ENCODE results near the gene LTB4R2. TPM values are rescaled to one million over a fixed set of nuclear protein-coding genes. Genes with fewer than 3 reads are reported as not detected.

Gene LTB4R2
- total and polyA plus RNA-seq, 4 donors = 1.4 to 3.6 (median 2.9) TPM

DNA sequence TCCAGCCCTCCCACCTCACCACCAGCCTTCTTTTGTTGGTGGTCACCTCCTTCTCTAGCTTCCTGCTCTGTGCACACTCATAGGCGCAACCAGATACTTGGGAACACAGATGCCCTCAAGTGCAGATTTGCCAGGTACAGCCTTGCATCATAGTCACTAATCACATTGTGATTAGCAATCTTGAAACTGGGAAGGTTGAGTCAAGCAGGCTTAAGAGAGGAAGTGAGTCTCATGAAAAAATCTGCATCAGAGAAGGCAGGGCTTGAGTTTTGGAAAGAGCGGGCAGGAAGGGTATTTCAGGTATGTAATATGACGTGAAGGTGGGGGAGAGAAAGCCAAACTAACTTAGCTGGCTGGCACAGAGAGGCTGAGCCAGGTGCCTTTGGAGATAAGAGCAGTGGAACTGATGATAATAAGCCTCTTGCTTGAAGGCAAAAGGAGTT lies 35.8 kb upstream of the LTB4R2 start:
- Histone ChIP-seq H3K9me3 (ENCODE audit: control insufficient read depth, insufficient read depth, low read length) (no peaks in the 10 kb centered on the region), H3K36me3 (ENCODE audit: control insufficient read depth, insufficient read depth, low read length) (peaks cover 10% of the 10 kb centered on the region), H3K27ac (ENCODE audit: low read depth, low read length) (no peak overlapping the region), H3K27me3 (ENCODE audit: control insufficient read depth, insufficient read depth, low read length) (no peaks in the 10 kb centered on the region), H3K4me3 (ENCODE audit: low read depth, low read length) (no peak overlapping the region), H3K4me1 (ENCODE audit: control insufficient read depth, insufficient read depth, low read length) (peaks cover 6% of the 10 kb centered on the region)
- WGBS (ENCODE audit: insufficient coverage) = 96% methylated on average over 3 of the region's 3 CpGs
- DNase-seq (ENCODE audit: low read depth in 4 of 6, low spot score in 6 of 6) = no peak

GRCh38 chr14:24277071-24277470 lies 32.9 kb upstream of the LTB4R2 start:
- Histone ChIP-seq H3K4me1 (ENCODE audit: control insufficient read depth, insufficient read depth, low read length) (no peaks in the 10 kb centered on the region), H3K4me3 (ENCODE audit: low read depth, low read length) (no peak overlapping the region), H3K27ac (ENCODE audit: low read depth, low read length) (no peak overlapping the region), H3K36me3 (ENCODE audit: control insufficient read depth, insufficient read depth, low read length) (no peaks in the 10 kb centered on the region), H3K9me3 (ENCODE audit: control insufficient read depth, insufficient read depth, low read length) (no peaks in the 10 kb centered on the region), H3K27me3 (ENCODE audit: control insufficient read depth, insufficient read depth, low read length) (no peaks in the 10 kb centered on the region)
- no peak for DNase-seq (ENCODE audit: low read depth in 4 of 6, low spot score in 6 of 6)
- 97% methylated on average over 6 of the region's 6 CpGs for WGBS (ENCODE audit: insufficient coverage)

GRCh38 chr14:24277606-24278321 lies 32.2 kb upstream of the LTB4R2 start:
- WGBS (ENCODE audit: insufficient coverage) = 92% methylated on average over 11 of the region's 11 CpGs
- no peak for DNase-seq (ENCODE audit: low read depth in 4 of 6, low spot score in 6 of 6)
- Histone ChIP-seq H3K27me3 (ENCODE audit: control insufficient read depth, insufficient read depth, low read length) (no peaks in the 10 kb centered on the region), H3K9me3 (ENCODE audit: control insufficient read depth, insufficient read depth, low read length) (no peaks in the 10 kb centered on the region), H3K27ac (ENCODE audit: low read depth, low read length) (no peak overlapping the region), H3K4me1 (ENCODE audit: control insufficient read depth, insufficient read depth, low read length) (no peaks in the 10 kb centered on the region), H3K36me3 (ENCODE audit: control insufficient read depth, insufficient read depth, low read length) (no peaks in the 10 kb centered on the region), H3K4me3 (ENCODE audit: low read depth, low read length) (no peak overlapping the region)

DNA sequence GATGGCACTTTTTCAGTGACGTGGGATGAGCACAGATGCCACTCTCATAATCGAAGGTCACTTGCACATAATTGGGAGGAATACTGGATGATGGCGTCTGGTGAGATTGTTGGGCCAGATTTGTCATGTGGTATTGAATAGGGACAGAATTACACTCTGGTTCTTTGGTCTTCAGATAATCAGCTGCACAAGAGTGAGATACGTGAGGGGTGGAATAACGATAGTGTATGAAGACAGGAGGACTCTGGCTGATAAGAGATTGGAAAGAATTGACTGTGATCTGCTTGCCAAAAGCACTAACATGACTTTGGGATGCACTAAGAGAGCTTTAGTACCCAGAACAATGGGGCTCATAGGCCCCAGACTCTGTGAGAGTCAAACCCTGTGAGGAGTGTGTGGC lies 31.5 kb upstream of the LTB4R2 start:
- no peak for DNase-seq (ENCODE audit: low read depth in 4 of 6, low spot score in 6 of 6)

GRCh38 chr14:24279301-24280186 lies 30.4 kb upstream of the LTB4R2 start:
- no peak overlapping the region for H3K4me3 ChIP-seq (ENCODE audit: low read depth, low read length)
- no peak overlapping the region for H3K27ac ChIP-seq (ENCODE audit: low read depth, low read length)
- H3K36me3 ChIP-seq (ENCODE audit: control insufficient read depth, insufficient read depth, low read length) = no peaks in the 10 kb centered on the region
- DNase-seq (ENCODE audit: low read depth in 4 of 6, low spot score in 6 of 6) = no peak
- H3K9me3 ChIP-seq (ENCODE audit: control insufficient read depth, insufficient read depth, low read length) = no peaks in the 10 kb centered on the region
- no peaks in the 10 kb centered on the region for H3K27me3 ChIP-seq (ENCODE audit: control insufficient read depth, insufficient read depth, low read length)
- no peaks in the 10 kb centered on the region for H3K4me1 ChIP-seq (ENCODE audit: control insufficient read depth, insufficient read depth, low read length)
- 72% methylated on average over 8 of the region's 11 CpGs for WGBS (ENCODE audit: insufficient coverage)

More for the DNA sequence above, 31.5 kb upstream of the LTB4R2 start:
- WGBS (ENCODE audit: insufficient coverage) = 95% methylated on average over 5 of the region's 5 CpGs
- Histone ChIP-seq H3K27ac (ENCODE audit: low read depth, low read length) (no peak overlapping the region), H3K4me1 (ENCODE audit: control insufficient read depth, insufficient read depth, low read length) (no peaks in the 10 kb centered on the region), H3K9me3 (ENCODE audit: control insufficient read depth, insufficient read depth, low read length) (no peaks in the 10 kb centered on the region), H3K27me3 (ENCODE audit: control insufficient read depth, insufficient read depth, low read length) (no peaks in the 10 kb centered on the region), H3K4me3 (ENCODE audit: low read depth, low read length) (no peak overlapping the region), H3K36me3 (ENCODE audit: control insufficient read depth, insufficient read depth, low read length) (no peaks in the 10 kb centered on the region)

- 97% methylated on average over 6 of the region's 6 CpGs for WGBS (ENCODE audit: insufficient coverage)
- Histone ChIP-seq H3K4me3 (ENCODE audit: low read depth, low read length) (no peak overlapping the region), H3K9me3 (ENCODE audit: control insufficient read depth, insufficient read depth, low read length) (no peaks in the 10 kb centered on the region), H3K4me1 (ENCODE audit: control insufficient read depth, insufficient read depth, low read length) (no peaks in the 10 kb centered on the region), H3K27me3 (ENCODE audit: control insufficient read depth, insufficient read depth, low read length) (no peaks in the 10 kb centered on the region), H3K36me3 (ENCODE audit: control insufficient read depth, insufficient read depth, low read length) (no peaks in the 10 kb centered on the region), H3K27ac (ENCODE audit: low read depth, low read length) (no peak overlapping the region)
- no peak for DNase-seq (ENCODE audit: low read depth in 4 of 6, low spot score in 6 of 6)
These were observed 29.0 kb upstream of the LTB4R2 start for GRCh38 chr14:24280797-24281460.

GRCh38 chr14:24281636-24282035 lies 28.3 kb upstream of the LTB4R2 start:
- Histone ChIP-seq H3K27ac (ENCODE audit: low read depth, low read length) (no peak overlapping the region), H3K36me3 (ENCODE audit: control insufficient read depth, insufficient read depth, low read length) (no peaks in the 10 kb centered on the region), H3K4me1 (ENCODE audit: control insufficient read depth, insufficient read depth, low read length) (no peaks in the 10 kb centered on the region), H3K4me3 (ENCODE audit: low read depth, low read length) (no peak overlapping the region), H3K27me3 (ENCODE audit: control insufficient read depth, insufficient read depth, low read length) (no peaks in the 10 kb centered on the region), H3K9me3 (ENCODE audit: control insufficient read depth, insufficient read depth, low read length) (no peaks in the 10 kb centered on the region)
- WGBS (ENCODE audit: insufficient coverage) = 98% methylated on average over 3 of the region's 7 CpGs
- no peak for DNase-seq (ENCODE audit: low read depth in 4 of 6, low spot score in 6 of 6)

- DNase-seq (ENCODE audit: low read depth in 4 of 6, low spot score in 6 of 6) = no peak
- no peaks in the 10 kb centered on the region for H3K4me1 ChIP-seq (ENCODE audit: control insufficient read depth, insufficient read depth, low read length)
- H3K36me3 ChIP-seq (ENCODE audit: control insufficient read depth, insufficient read depth, low read length) = no peaks in the 10 kb centered on the region
- no peaks in the 10 kb centered on the region for H3K27me3 ChIP-seq (ENCODE audit: control insufficient read depth, insufficient read depth, low read length)
- 67% methylated on average over 3 of the region's 3 CpGs for WGBS (ENCODE audit: insufficient coverage)
- no peak overlapping the region for H3K27ac ChIP-seq (ENCODE audit: low read depth, low read length)
- H3K4me3 ChIP-seq (ENCODE audit: low read depth, low read length) = no peak overlapping the region
- no peaks in the 10 kb centered on the region for H3K9me3 ChIP-seq (ENCODE audit: control insufficient read depth, insufficient read depth, low read length)
These were observed 27.2 kb upstream of the LTB4R2 start for GRCh38 chr14:24282736-24283135.

GRCh38 chr14:24283796-24284460 lies 26.0 kb upstream of the LTB4R2 start:
- DNase-seq (ENCODE audit: low read depth in 4 of 6, low spot score in 6 of 6) = no peak

More at GRCh38 chr14:24283796-24284460, 26.0 kb upstream of the LTB4R2 start:
- Histone ChIP-seq H3K4me3 (ENCODE audit: low read depth, low read length) (no peak overlapping the region), H3K36me3 (ENCODE audit: control insufficient read depth, insufficient read depth, low read length) (no peaks in the 10 kb centered on the region), H3K9me3 (ENCODE audit: control insufficient read depth, insufficient read depth, low read length) (no peaks in the 10 kb centered on the region), H3K27ac (ENCODE audit: low read depth, low read length) (no peak overlapping the region), H3K4me1 (ENCODE audit: control insufficient read depth, insufficient read depth, low read length) (no peaks in the 10 kb centered on the region), H3K27me3 (ENCODE audit: control insufficient read depth, insufficient read depth, low read length) (no peaks in the 10 kb centered on the region)
- WGBS (ENCODE audit: insufficient coverage) = 97% methylated on average over 5 of the region's 5 CpGs
